Measurements from ENCODE around the gene GOLGA6A.

- TF ChIP-seq POLR2A (IDR thresholded peaks at IDR 0.05; ENCODE audit: low read length) = no peak
- TF ChIP-seq GATA1 (IDR thresholded peaks at IDR 0.05; ENCODE audit: low read depth, low read length) = no peak
Measured at GRCh38 chr15:74041311-74041756, 41.0 kb downstream of the GOLGA6A start.

Measured in erythroblast (primary cell).